Smooth muscle cell (in vitro differentiated cells): ENCODE data around the gene LBH. TPM values are rescaled to one million over a fixed set of nuclear protein-coding genes. Genes with fewer than 3 reads are reported as not detected.

Experiments used
- DNase-seq: peaks from one replicate; lab custom pipeline; 2025; ENCODE audit not compliant: unreplicated experiment; lab: John Stamatoyannopoulos, UW
- H2AFZ ChIP-seq: fragments of 200-600 bp; sonication (generic); 2 replicates; pipeline ENCODE4 v1.6.0; 2016; ENCODE audit warnings: antibody characterized with exemption, low read depth, mild to moderate bottlenecking
- H3F3A ChIP-seq: fragments of 200-600 bp; sonication (generic); 2 replicates; pipeline ENCODE4 v1.6.0; 2017; ENCODE audit warnings: antibody characterized with exemption, low read depth
- H3K27ac ChIP-seq: fragments of 200-600 bp; sonication (generic); 2 replicates; pipeline ENCODE4 v1.5.1; 2016; ENCODE audit warnings: low read depth, mild to moderate bottlenecking
- H3K27me3 ChIP-seq: fragments of 200-600 bp; sonication (generic); 2 replicates; pipeline ENCODE4 v1.6.1; 2016; ENCODE audit warnings: low read depth, mild to moderate bottlenecking
- H3K36me3 ChIP-seq: fragments of 200-600 bp; sonication (generic); 2 replicates; pipeline ENCODE4 v1.5.1; 2016; ENCODE audit warnings: low read depth
- H3K4me1 ChIP-seq: fragments of 200-600 bp; sonication (generic); 2 replicates; pipeline ENCODE4 v1.5.1; 2016; ENCODE audit warnings: low read depth
- H3K4me2 ChIP-seq: fragments of 200-600 bp; sonication (generic); 2 replicates; pipeline ENCODE4 v1.6.0; 2016; ENCODE audit warnings: mild to moderate bottlenecking
- H3K4me3 ChIP-seq: fragments of 200-600 bp; sonication (generic); 2 replicates; pipeline ENCODE4 v1.5.1; 2016; ENCODE audit warnings: mild to moderate bottlenecking
- H3K79me2 ChIP-seq: fragments of 200-600 bp; sonication (generic); 2 replicates; pipeline ENCODE4 v1.6.0; 2016; ENCODE audit warnings: low read depth, mild to moderate bottlenecking
- H3K9ac ChIP-seq: fragments of 200-600 bp; sonication (generic); 2 replicates; pipeline ENCODE4 v1.6.0; 2016; ENCODE audit warnings: low read depth
- H3K9me3 ChIP-seq: fragments of 200-600 bp; sonication (generic); replicated peaks from 2 replicates; pipeline ENCODE4 v1.5.1; 2016; ENCODE audit warnings: low read depth
- H4K20me1 ChIP-seq: fragments of 200-600 bp; sonication (generic); 2 replicates; pipeline ENCODE4 v1.6.0; 2016; ENCODE audit warnings: low read depth
- WGBS: methylation state at CpG from one replicate; pipeline ENCODE4 v1.1.7; 2016; ENCODE audit warnings: low lambda C conversion rate; 5-methylcytosine and 5-hydroxymethylcytosine counted together
- polyA plus RNA-seq: library from polyadenylated mRNA; unstranded; fragments of >200 nt; fragmentation: Nextera tagmentation; extraction: Ambion mirVana; gene quantifications from 2 replicates; pipeline ENCODE4 v1.2.1, GENCODE V29; 2016
- total RNA-seq: library from RNA; depleted of rRNA; stranded (reverse); fragments of >200 nt; gene quantifications from 2 replicates; pipeline ENCODE4 v1.2.3, GENCODE V29; 2014
- TF ChIP-seq, protein P1 (sequence below): fragments of 200-600 bp; sonication (generic); IDR thresholded peaks from 2 replicates; pipeline ENCODE4 v1.5.1; 2017; ENCODE audit warnings: borderline replicate concordance, mild to moderate bottlenecking, antibody characterized with exemption; ENCODE audit not compliant: insufficient read depth, poor library complexity, severe bottlenecking

The LBH gene
- total and polyA plus RNA-seq, 2 experiments from 2014 or later = 31.0 to 35.2 TPM

DNA sequence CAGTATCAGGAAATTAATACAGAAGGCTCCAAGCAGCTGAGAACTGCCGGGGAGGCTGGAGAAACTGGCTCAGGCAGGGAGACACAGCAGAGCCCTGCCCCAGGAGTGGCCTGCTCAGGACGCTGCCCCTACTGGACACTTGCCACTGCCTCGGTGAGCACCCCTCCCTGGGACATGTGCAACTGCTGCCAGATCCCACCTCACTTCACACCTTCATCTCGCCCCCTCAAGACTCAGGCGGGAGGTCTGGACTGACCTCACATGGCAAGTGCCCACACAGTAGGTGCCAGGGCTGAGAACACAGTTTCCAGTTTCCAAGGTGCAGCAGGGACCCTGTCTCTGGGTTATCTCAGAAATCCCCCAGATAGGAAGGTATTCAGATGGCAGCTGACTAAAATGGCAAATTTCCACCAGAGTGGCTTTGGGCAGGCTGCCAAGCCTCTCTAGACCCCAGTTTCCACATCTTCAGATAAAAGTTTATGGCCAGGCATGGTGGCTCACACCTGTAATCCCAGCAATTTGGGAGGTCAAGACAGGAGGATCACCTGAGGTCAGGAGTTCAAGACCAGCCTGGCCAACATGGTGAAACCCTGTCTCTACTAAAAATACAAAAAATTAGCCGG, 33.7 kb upstream of the LBH start:
- no peaks in the 10 kb centered on the region for H3K79me2 ChIP-seq
- H3K4me3 ChIP-seq = no peak overlapping the region
- H3K4me1 ChIP-seq = no peaks in the 10 kb centered on the region
- H2AFZ ChIP-seq = no peak overlapping the region
- no peaks in the 10 kb centered on the region for H3K36me3 ChIP-seq
- no peak overlapping the region for H3K9ac ChIP-seq
- no peaks in the 10 kb centered on the region for H3K9me3 ChIP-seq
- no peak overlapping the region for H3K4me2 ChIP-seq
- 84% methylated on average over 6 of the region's 6 CpGs for WGBS
- no peak overlapping the region for H3K27ac ChIP-seq
- DNase-seq = no peak
- TF ChIP-seq, protein P1, sequence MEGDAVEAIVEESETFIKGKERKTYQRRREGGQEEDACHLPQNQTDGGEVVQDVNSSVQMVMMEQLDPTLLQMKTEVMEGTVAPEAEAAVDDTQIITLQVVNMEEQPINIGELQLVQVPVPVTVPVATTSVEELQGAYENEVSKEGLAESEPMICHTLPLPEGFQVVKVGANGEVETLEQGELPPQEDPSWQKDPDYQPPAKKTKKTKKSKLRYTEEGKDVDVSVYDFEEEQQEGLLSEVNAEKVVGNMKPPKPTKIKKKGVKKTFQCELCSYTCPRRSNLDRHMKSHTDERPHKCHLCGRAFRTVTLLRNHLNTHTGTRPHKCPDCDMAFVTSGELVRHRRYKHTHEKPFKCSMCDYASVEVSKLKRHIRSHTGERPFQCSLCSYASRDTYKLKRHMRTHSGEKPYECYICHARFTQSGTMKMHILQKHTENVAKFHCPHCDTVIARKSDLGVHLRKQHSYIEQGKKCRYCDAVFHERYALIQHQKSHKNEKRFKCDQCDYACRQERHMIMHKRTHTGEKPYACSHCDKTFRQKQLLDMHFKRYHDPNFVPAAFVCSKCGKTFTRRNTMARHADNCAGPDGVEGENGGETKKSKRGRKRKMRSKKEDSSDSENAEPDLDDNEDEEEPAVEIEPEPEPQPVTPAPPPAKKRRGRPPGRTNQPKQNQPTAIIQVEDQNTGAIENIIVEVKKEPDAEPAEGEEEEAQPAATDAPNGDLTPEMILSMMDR = no peak
- no peaks in the 10 kb centered on the region for H3K27me3 ChIP-seq
- H4K20me1 ChIP-seq = no peaks in the 10 kb centered on the region
- H3F3A ChIP-seq = no peaks in the 10 kb centered on the region

- WGBS = 67% methylated on average over 1 of the region's 1 CpG
- Histone ChIP-seq H3K9me3 (no peaks in the 10 kb centered on the region), H2AFZ (no peak overlapping the region), H3K79me2 (no peaks in the 10 kb centered on the region), H3K9ac (no peak overlapping the region), H4K20me1 (no peaks in the 10 kb centered on the region), H3K4me1 (no peaks in the 10 kb centered on the region), H3K27me3 (peaks cover 7% of the 10 kb centered on the region), H3F3A (no peaks in the 10 kb centered on the region), H3K4me3 (no peak overlapping the region), H3K27ac (no peak overlapping the region), H3K4me2 (no peak overlapping the region), H3K36me3 (no peaks in the 10 kb centered on the region)
- DNase-seq = no peak
- TF ChIP-seq, protein P1 = no peak
Observed at GRCh38 chr2:30201990-30202389, 29.3 kb upstream of the LBH start.

DNA sequence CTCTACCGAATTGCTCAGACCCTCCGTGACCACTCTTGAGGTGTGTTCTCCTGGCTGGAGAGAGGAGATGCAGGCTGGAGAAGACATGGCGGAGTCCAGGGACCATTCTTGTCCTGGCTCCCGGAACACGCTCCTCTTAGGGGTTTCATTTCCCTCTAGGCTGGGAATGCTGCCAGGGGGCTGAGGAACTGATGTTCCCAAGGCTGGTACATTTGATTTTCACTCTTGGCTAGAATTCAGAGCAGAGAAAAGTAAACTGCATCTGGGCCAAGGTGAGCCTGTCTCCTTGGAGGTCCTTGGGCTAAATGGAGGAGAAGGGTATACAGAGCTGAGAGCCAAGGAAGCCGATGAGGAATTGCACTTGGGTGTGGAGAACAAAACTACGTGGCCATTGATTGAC, 28.2 kb upstream of the LBH start:
- Histone ChIP-seq H3F3A (no peaks in the 10 kb centered on the region), H3K27ac (no peak overlapping the region), H3K79me2 (no peaks in the 10 kb centered on the region), H4K20me1 (no peaks in the 10 kb centered on the region), H2AFZ (no peak overlapping the region), H3K9me3 (no peaks in the 10 kb centered on the region), H3K9ac (no peak overlapping the region), H3K4me1 (no peaks in the 10 kb centered on the region), H3K4me3 (no peak overlapping the region), H3K27me3 (peaks cover 7% of the 10 kb centered on the region), H3K4me2 (no peak overlapping the region), H3K36me3 (no peaks in the 10 kb centered on the region)
- no peak for DNase-seq
- WGBS = 96% methylated on average over 7 of the region's 7 CpGs
- TF ChIP-seq, protein P1 = no peak

GRCh38 chr2:30204281-30204680, 27.1 kb upstream of the LBH start:
- no peaks in the 10 kb centered on the region for H3K9me3 ChIP-seq
- no peaks in the 10 kb centered on the region for H3K4me1 ChIP-seq
- H2AFZ ChIP-seq = no peak overlapping the region
- H3K4me2 ChIP-seq = no peak overlapping the region
- H3K27ac ChIP-seq = no peak overlapping the region
- TF ChIP-seq, protein P1 = no peak
- no peaks in the 10 kb centered on the region for H3K79me2 ChIP-seq
- no peak overlapping the region for H3K9ac ChIP-seq
- no peaks in the 10 kb centered on the region for H3K36me3 ChIP-seq
- no peaks in the 10 kb centered on the region for H4K20me1 ChIP-seq
- H3K27me3 ChIP-seq = peaks cover 7% of the 10 kb centered on the region
- H3K4me3 ChIP-seq = no peak overlapping the region
- H3F3A ChIP-seq = no peaks in the 10 kb centered on the region
- DNase-seq = no peak
- 98% methylated on average over 4 of the region's 4 CpGs for WGBS
